ENCODE measurements around the gene PPP4R3A.

DNA sequence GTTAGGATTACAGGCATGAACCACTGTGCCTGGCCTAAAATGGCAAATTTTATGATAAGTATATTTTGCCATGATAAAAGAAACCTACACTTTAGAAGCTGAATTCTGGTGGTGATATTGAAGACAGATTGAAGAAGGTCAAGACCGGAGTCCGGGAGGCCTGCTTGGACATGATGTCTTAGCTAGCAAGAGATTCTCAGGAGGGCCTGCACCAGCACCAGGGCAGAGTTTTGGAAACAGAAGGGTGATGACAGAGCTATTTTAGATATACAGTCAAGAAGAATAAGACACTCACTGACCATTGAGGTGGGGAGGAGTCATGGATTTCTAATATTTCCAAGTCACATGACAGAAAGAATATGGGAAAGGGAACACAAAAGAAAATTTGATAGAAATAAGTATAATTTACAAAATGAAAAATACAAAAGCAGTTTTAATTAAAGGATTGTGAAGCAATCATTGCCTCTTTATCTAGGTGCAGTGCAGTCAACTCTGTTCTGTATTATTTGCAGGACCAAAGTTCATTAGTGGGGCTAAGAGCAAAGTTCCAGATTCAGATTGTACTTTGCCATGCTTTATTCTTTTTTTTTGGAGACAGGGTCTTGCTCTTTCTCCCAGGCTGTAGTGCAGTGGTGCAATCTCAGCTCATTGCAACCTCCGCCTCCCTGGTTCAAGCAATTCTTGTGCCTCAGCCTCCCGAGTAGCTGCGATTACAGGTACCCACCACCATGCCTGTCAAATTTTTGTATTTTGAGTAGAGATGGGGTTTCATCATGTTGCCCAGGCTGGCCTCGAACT lies 9.3 kb upstream of the PPP4R3A start:
- TF ChIP-seq, protein P1, sequence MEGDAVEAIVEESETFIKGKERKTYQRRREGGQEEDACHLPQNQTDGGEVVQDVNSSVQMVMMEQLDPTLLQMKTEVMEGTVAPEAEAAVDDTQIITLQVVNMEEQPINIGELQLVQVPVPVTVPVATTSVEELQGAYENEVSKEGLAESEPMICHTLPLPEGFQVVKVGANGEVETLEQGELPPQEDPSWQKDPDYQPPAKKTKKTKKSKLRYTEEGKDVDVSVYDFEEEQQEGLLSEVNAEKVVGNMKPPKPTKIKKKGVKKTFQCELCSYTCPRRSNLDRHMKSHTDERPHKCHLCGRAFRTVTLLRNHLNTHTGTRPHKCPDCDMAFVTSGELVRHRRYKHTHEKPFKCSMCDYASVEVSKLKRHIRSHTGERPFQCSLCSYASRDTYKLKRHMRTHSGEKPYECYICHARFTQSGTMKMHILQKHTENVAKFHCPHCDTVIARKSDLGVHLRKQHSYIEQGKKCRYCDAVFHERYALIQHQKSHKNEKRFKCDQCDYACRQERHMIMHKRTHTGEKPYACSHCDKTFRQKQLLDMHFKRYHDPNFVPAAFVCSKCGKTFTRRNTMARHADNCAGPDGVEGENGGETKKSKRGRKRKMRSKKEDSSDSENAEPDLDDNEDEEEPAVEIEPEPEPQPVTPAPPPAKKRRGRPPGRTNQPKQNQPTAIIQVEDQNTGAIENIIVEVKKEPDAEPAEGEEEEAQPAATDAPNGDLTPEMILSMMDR (IDR thresholded peaks at IDR 0.05), result no peak
- TF ChIP-seq POLR2A (IDR thresholded peaks at IDR 0.05), result no peak

Measured in testis (tissue), 2 donors.